B cell (primary cell): ENCODE results near the gene CWF19L1. TPM values are rescaled to one million over a fixed set of nuclear protein-coding genes. Genes with fewer than 3 reads are reported as not detected.

ENCODE experiments used
- ATAC-seq: fragments of 200-7000 bp; cut with Tn5 transposase; one replicate; pipeline ENCODE4 v1.10.0; 2021; ENCODE audit warnings: low read depth, mild to moderate bottlenecking, moderate number of reproducible peaks, moderate library complexity
- CTCF ChIA-PET: fragments of 350-600 bp; sonication (Branson Sonifier 250); formaldehyde crosslinking; loops from one replicate; lab custom pipeline; 2021; ENCODE audit warnings: antibody characterized with exemption, inconsistent platforms; lab: Charles Lee
- POLR2A ChIA-PET: fragments of 350-600 bp; sonication (Branson Sonifier 250); formaldehyde crosslinking; loops from one replicate; lab custom pipeline; 2021; ENCODE audit warnings: antibody characterized with exemption; lab: Charles Lee
- DNase-seq: peaks from one replicate; pipeline ENCODE4 v3.0.0; 2013
- H2AFZ ChIP-seq: 2 replicates; pipeline ENCODE4 v1.6.1; 2012; ENCODE audit warnings: mild to moderate bottlenecking, low read depth, low read length; ENCODE audit not compliant: insufficient read depth, poor library complexity, severe bottlenecking
- H3K27ac ChIP-seq, 2 donors: 1 replicate in 1 of 2; 2 replicates in 1 of 2; pipeline ENCODE4 v1.5.1; 2012 to 2013; ENCODE audit warnings: low read length in 2 of 2, mild to moderate bottlenecking in 2 of 2, moderate library complexity in 1 of 2
- H3K27me3 ChIP-seq, 4 experiments: fragments of 200-600 bp in 1 of 4; sonication (generic) in 1 of 4; replicated peaks in 1 of 4; 1 replicate in 2 of 4; 2 replicates in 2 of 4; pipeline versions ENCODE4 v1.6.1 to v1.7.0; 2013 to 2016; ENCODE audit warnings: low read length in 3 of 4, mild to moderate bottlenecking in 2 of 4, mixed read lengths in 1 of 4, moderate library complexity in 1 of 4; ENCODE audit not compliant: insufficient read depth in 4 of 4, control insufficient read depth in 3 of 4; ENCODE audit errors: control extremely low read depth in 1 of 4
- H3K36me3 ChIP-seq, 2 experiments: replicated peaks in 1 of 2; 1 replicate in 1 of 2; 2 replicates in 1 of 2; pipeline versions ENCODE4 v1.6.1 to v1.7.1; 2013; ENCODE audit warnings: low read length in 1 of 2; ENCODE audit not compliant: insufficient read depth in 2 of 2, control insufficient read depth in 1 of 2; ENCODE audit errors: control extremely low read depth in 1 of 2, extremely low read depth in 1 of 2
- H3K4me1 ChIP-seq, 2 donors: fragments of 200-600 bp in 1 of 2; sonication (generic) in 1 of 2; 1 replicate in 1 of 2; 2 replicates in 1 of 2; pipeline versions ENCODE4 v1.5.1 to v1.6.1; 2013 to 2017; ENCODE audit warnings: low read length in 2 of 2; ENCODE audit not compliant: control insufficient read depth in 2 of 2, insufficient read depth in 2 of 2
- H3K4me2 ChIP-seq: replicated peaks from 2 replicates; pipeline ENCODE3; 2012; ENCODE audit warnings: mild to moderate bottlenecking, low read depth, low read length; ENCODE audit not compliant: poor library complexity, severe bottlenecking
- H3K4me3 ChIP-seq, 5 experiments: fragments of 200-600 bp in 1 of 5; sonication (generic) in 1 of 5; 1 replicate in 3 of 5; 2 replicates in 2 of 5; pipeline versions ENCODE4 v1.5.1 to v1.7.0; 2011 to 2016; ENCODE audit warnings: low read length in 4 of 5, mild to moderate bottlenecking in 4 of 5, low read depth in 2 of 5, control low read depth in 1 of 5, moderate library complexity in 1 of 5; ENCODE audit not compliant: insufficient read depth in 1 of 5; ENCODE audit errors: control extremely low read depth in 1 of 5, extremely low read depth in 1 of 5
- H3K79me2 ChIP-seq: fragments of 200-600 bp; sonication (generic); one replicate; pipeline ENCODE4 v1.6.0; 2016; ENCODE audit warnings: low read length; ENCODE audit not compliant: control insufficient read depth, insufficient read depth
- H3K9ac ChIP-seq: fragments of 200-600 bp; sonication (generic); 2 replicates; pipeline ENCODE4 v1.6.1; 2017; ENCODE audit warnings: mild to moderate bottlenecking, low read length, moderate library complexity
- H3K9me3 ChIP-seq, 3 donors: one replicate each; pipeline versions ENCODE4 v1.6.1 to v1.7.1; 2013; ENCODE audit warnings: low read length in 2 of 3; ENCODE audit not compliant: control insufficient read depth in 2 of 3, insufficient read depth in 1 of 3; ENCODE audit errors: control extremely low read depth in 1 of 3
- H4K20me1 ChIP-seq: 2 replicates; pipeline ENCODE4 v1.6.0; 2012; ENCODE audit warnings: mild to moderate bottlenecking, low read length; ENCODE audit not compliant: insufficient read depth, control insufficient read depth, poor library complexity, severe bottlenecking
- H3K27ac Mint-ChIP-seq: one replicate; pipeline ENCODE4 v1.8.0; 2021; ENCODE audit warnings: mixed read lengths
- H3K27me3 Mint-ChIP-seq: one replicate; pipeline ENCODE4 v1.8.0; 2021; ENCODE audit warnings: mixed read lengths
- H3K4me1 Mint-ChIP-seq: one replicate; pipeline ENCODE4 v1.8.0; 2021; ENCODE audit warnings: mixed read lengths
- H3K4me3 Mint-ChIP-seq: one replicate; pipeline ENCODE4 v1.8.0; 2021; ENCODE audit warnings: mixed read lengths
- H3K9me3 Mint-ChIP-seq: one replicate; pipeline ENCODE4 v1.8.0; 2022; ENCODE audit warnings: mixed read lengths; ENCODE audit not compliant: insufficient read depth
- CTCF ChIP-seq: fragments of 200-600 bp; IDR thresholded peaks from one replicate; pipeline ENCODE4 v1.8.0; 2022; ENCODE audit warnings: antibody characterized with exemption, mild to moderate bottlenecking
- EZH2 ChIP-seq: IDR thresholded peaks from 2 replicates; pipeline ENCODE4 v1.6.1; 2012; ENCODE audit warnings: borderline replicate concordance, low read depth, mild to moderate bottlenecking, moderate library complexity, low read length; ENCODE audit not compliant: insufficient read depth, poor library complexity, severe bottlenecking
- WGBS: methylation state at CpG from one replicate; pipeline ENCODE4 v1.1.5; 2013; ENCODE audit warnings: missing lambda C conversion rate; ENCODE audit not compliant: insufficient coverage; 5-methylcytosine and 5-hydroxymethylcytosine counted together
- intact Hi-C: fragments of 100-400 bp; cut with micrococcal nuclease; formaldehyde crosslinking; loops from one replicate; pipeline ENCODE4 v1.10.0; 2022
- polyA plus RNA-seq: library from polyadenylated mRNA; depleted of rRNA; stranded (reverse); fragments of >200 nt; gene quantifications from 2 replicates; pipeline ENCODE4 v1.2.3, GENCODE V29; 2012
- small RNA-seq: library from RNA; depleted of rRNA; stranded (forward); fragments of <200 nt; gene quantifications from one replicate; pipeline ENCODE3, GENCODE V24; 2012; ENCODE audit warnings: low replicate concordance, low read depth; ENCODE audit not compliant: insufficient read length
- total RNA-seq, 2 donors: library from RNA; stranded (reverse); fragments of 120-200 nt in 1 of 2; gene quantifications; 1 replicate in 1 of 2; 2 replicates in 1 of 2; pipeline versions ENCODE4 v1.2.3 to v1.2.4, GENCODE V29; 2013 to 2022

Gene CWF19L1
- total and polyA plus RNA-seq, 2 donors (not counting 1 experiment from before 2014, with no cell fraction given), result 24.1 to 48.3 TPM

GRCh38 chr10:100183481-100183880 is 84.0 kb downstream of the CWF19L1 start:
- ChIA-PET POLR2A (no interaction called here), CTCF (no interaction called here)
- ATAC-seq (no peak), DNase-seq (peak; percentile 8)
- peaks cover 3 to 18% of the 10 kb centered on the region in 2 experiments for H3K36me3 ChIP-seq
- H3K27ac ChIP-seq, result peak overlapping the region in 1 of 2 donors; percentile 37
- Mint-ChIP-seq H3K27ac (no peak overlapping the region), H3K4me3 (peak overlapping the region; percentile 8), H3K4me1 (peaks cover 45% of the 10 kb centered on the region), H3K9me3 (no peaks in the 10 kb centered on the region), H3K27me3 (no peaks in the 10 kb centered on the region)
- H3K27me3 ChIP-seq, result no peaks in the 10 kb centered on the region
- intact Hi-C loops, result loop anchor here (10.0 kb wide), 4 partner anchors 169 to 569 kb away; partner anchors contain the start of gene HIF1AN
- peaks cover 34% of the 10 kb centered on the region for H3K79me2 ChIP-seq
- H3K4me2 ChIP-seq, result no peak overlapping the region
- H3K9me3 ChIP-seq, result no peaks in the 10 kb centered on the region
- WGBS, result no CpG with 5 or more reads among the region's 3 CpGs
- H4K20me1 ChIP-seq, result no peaks in the 10 kb centered on the region
- TF ChIP-seq EZH2 (no peak), CTCF (no peak)
- peaks cover 19 to 21% of the 10 kb centered on the region in 2 donors for H3K4me1 ChIP-seq
- H3K4me3 ChIP-seq, result no peak overlapping the region
- H3K9ac ChIP-seq, result no peak overlapping the region
- no peak overlapping the region for H2AFZ ChIP-seq

- Mint-ChIP-seq H3K27ac (no peak overlapping the region), H3K4me3 (no peak overlapping the region), H3K27me3 (no peaks in the 10 kb centered on the region), H3K4me1 (peaks cover 43% of the 10 kb centered on the region), H3K9me3 (no peaks in the 10 kb centered on the region)
- H2AFZ ChIP-seq, result no peak overlapping the region
- no peaks in the 10 kb centered on the region for H3K9me3 ChIP-seq
- 70% methylated on average over 2 of the region's 3 CpGs for WGBS
- ChIA-PET POLR2A (no interaction called here), CTCF (no interaction called here)
- TF ChIP-seq CTCF (no peak), EZH2 (no peak)
- H3K36me3 ChIP-seq, result peaks cover 3 to 24% of the 10 kb centered on the region in 2 experiments
- intact Hi-C loops, result loop anchor here (10.0 kb wide), 4 partner anchors 168 to 568 kb away; partner anchors contain the start of gene HIF1AN
- no peak overlapping the region for H3K4me3 ChIP-seq
- H3K9ac ChIP-seq, result no peak overlapping the region
- H3K4me2 ChIP-seq, result no peak overlapping the region
- peaks cover 19 to 21% of the 10 kb centered on the region in 2 donors for H3K4me1 ChIP-seq
- peaks cover 33% of the 10 kb centered on the region for H3K79me2 ChIP-seq
- H4K20me1 ChIP-seq, result no peaks in the 10 kb centered on the region
- H3K27me3 ChIP-seq, result no peaks in the 10 kb centered on the region
- ATAC-seq (no peak), DNase-seq (no peak)
- peak overlapping the region in 1 of 2 donors; percentile 37 for H3K27ac ChIP-seq
These were observed 84.5 kb downstream of the CWF19L1 start for GRCh38 chr10:100182908-100183307.

Small RNA genes lying within 50 kb of the gene (small RNA-seq; reads per million reads assigned to genes)
- gene RNU6-422P (not detected), gene SNORA12 (366 reads per million, percentile 97 among the genes with 10 or more reads in this experiment)

Other genes starting within 250 kb of the CWF19L1 start
- not detected in 2 replicates for gene CPN1, start 185.8 kb downstream of the CWF19L1 start, total RNA-seq
- not detected in 2 replicates for gene CPN1, start 185.8 kb downstream of the CWF19L1 start, polyA plus RNA-seq
- 9.0 and 9.7 TPM in 2 replicates for gene ERLIN1, start 81.6 kb downstream of the CWF19L1 start, total RNA-seq
- gene ERLIN1, start 81.6 kb downstream of the CWF19L1 start, polyA plus RNA-seq, result 2.8 and 4.3 TPM in 2 replicates
- 16.6 and 18.1 TPM in 2 replicates for gene CHUK, start 38.0 kb downstream of the CWF19L1 start, total RNA-seq
- gene CHUK, start 38.0 kb downstream of the CWF19L1 start, polyA plus RNA-seq, result 5.3 and 9.8 TPM in 2 replicates
- 47.2 and 47.5 TPM in 2 replicates for gene BLOC1S2, start 19.0 kb upstream of the CWF19L1 start, total RNA-seq
- 48.7 and 70.9 TPM in 2 replicates for gene BLOC1S2, start 19.0 kb upstream of the CWF19L1 start, polyA plus RNA-seq
- not detected in 2 replicates for gene PKD2L1, start 62.6 kb upstream of the CWF19L1 start, total RNA-seq
- gene PKD2L1, start 62.6 kb upstream of the CWF19L1 start, polyA plus RNA-seq, result 0.37 and 0.48 TPM in 2 replicates
- gene SCD, start 79.6 kb upstream of the CWF19L1 start, total RNA-seq, result 5.1 and 5.6 TPM in 2 replicates
- 0.89 and 2.6 TPM in 2 replicates for gene SCD, start 79.6 kb upstream of the CWF19L1 start, polyA plus RNA-seq
- gene WNT8B, start 195.4 kb upstream of the CWF19L1 start, total RNA-seq, result not detected in 2 replicates
- gene WNT8B, start 195.4 kb upstream of the CWF19L1 start, polyA plus RNA-seq, result 0.06 TPM in 1 of 2 replicates, not detected in the other